Fibroblast of the aortic adventitia (primary cell): ENCODE measurements around the gene LHCGR. TPM values are rescaled to one million over a fixed set of nuclear protein-coding genes. Genes with fewer than 3 reads are reported as not detected.

Experiments
- DNase-seq: peaks from one replicate; pipeline ENCODE4 v3.0.0-alpha.2; 2010; ENCODE audit warnings: low read depth
- H3K4me3 ChIP-seq: 2 replicates; pipeline ENCODE4 v1.5.1; 2011; ENCODE audit warnings: low read depth, mild to moderate bottlenecking, control low read depth, low read length, moderate library complexity
- CTCF ChIP-seq: IDR thresholded peaks from 2 replicates; pipeline ENCODE4 v1.5.1; 2011; ENCODE audit warnings: mild to moderate bottlenecking, low read length, control low read depth, inconsistent platforms; ENCODE audit not compliant: insufficient read depth
- total RNA-seq: library from RNA; depleted of rRNA; stranded (reverse); fragments of >200 nt; gene quantifications from 2 replicates; pipeline ENCODE4 v1.2.3, GENCODE V29; 2012; ENCODE audit warnings: low replicate concordance

Gene LHCGR
- total RNA-seq = 0.25 TPM in 1 of 2 replicates, not detected in the other

- DNase-seq = no peak
- TF ChIP-seq CTCF = no peak
- H3K4me3 ChIP-seq = no peak within 1 kb of the TSS
Measured at GRCh38 chr2:48755473-48755872, at the start of gene LHCGR. LHCGR (minus strand) TSS chr2:48755724; CDS start chr2:48755671, 53 bp downstream.

GRCh38 chr2:48799601-48800000 is 44.1 kb upstream of the LHCGR start:
- no peak for DNase-seq
- TF ChIP-seq CTCF = no peak
- no peak overlapping the region for H3K4me3 ChIP-seq

GRCh38 chr2:48795065-48795464 is 39.5 kb upstream of the LHCGR start:
- H3K4me3 ChIP-seq = no peak overlapping the region
- DNase-seq = no peak
- no peak for TF ChIP-seq CTCF

GRCh38 chr2:48793671-48794070 is 38.1 kb upstream of the LHCGR start:
- TF ChIP-seq CTCF = no peak
- DNase-seq = no peak
- no peak overlapping the region for H3K4me3 ChIP-seq

GRCh38 chr2:48792030-48792429 is 36.5 kb upstream of the LHCGR start:
- DNase-seq = no peak
- no peak for TF ChIP-seq CTCF
- no peak overlapping the region for H3K4me3 ChIP-seq

GRCh38 chr2:48790407-48791170 is 35.1 kb upstream of the LHCGR start:
- DNase-seq = no peak
- H3K4me3 ChIP-seq = no peak overlapping the region
- no peak for TF ChIP-seq CTCF

- no peak overlapping the region for H3K4me3 ChIP-seq
- no peak for TF ChIP-seq CTCF
- no peak for DNase-seq
Measured at GRCh38 chr2:48787580-48787979, 32.1 kb upstream of the LHCGR start.
